Measurements from ENCODE around the gene IFITM10.

IFITM10 gene

GRCh38 chr11:1763796-1764661 lies 13.6 kb upstream of the IFITM10 start, which contains the start of gene CTSD:
CTSD (minus strand) TSS chr11:1763927; CDS start chr11:1763859, 68 bp downstream.
- DNase-seq (ENCODE audit: extremely low read depth in 1 of 2, low read depth in 1 of 2) = peak; percentile 44 to 86

DNA sequence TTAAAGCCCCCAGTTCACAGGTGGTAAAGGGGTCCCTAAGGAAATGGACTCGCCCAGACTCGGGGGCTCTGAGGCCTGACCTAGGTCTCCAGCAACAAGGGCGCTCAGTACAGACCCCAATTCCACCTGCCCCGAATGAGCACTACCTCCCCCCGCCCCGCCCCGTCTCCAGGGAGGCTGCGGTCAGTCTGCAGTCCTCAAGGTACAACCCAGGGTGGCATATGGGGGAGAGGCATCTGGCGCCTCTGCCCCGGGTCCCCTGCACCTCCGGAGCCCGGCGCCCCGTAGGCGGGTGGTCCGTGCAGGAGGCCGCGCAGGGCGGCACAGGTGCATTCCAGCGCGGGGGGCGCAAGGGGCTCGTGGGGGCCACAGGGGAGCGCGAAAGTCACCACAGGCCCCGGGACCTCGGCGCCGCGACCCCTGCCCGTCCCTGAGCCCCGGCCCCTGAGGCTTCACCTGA lies 13.0 kb upstream of the IFITM10 start:
- DNase-seq (ENCODE audit: extremely low read depth in 1 of 2, low read depth in 1 of 2) = no peak

- no peak for DNase-seq (ENCODE audit: extremely low read depth in 1 of 2, low read depth in 1 of 2)
Measured at GRCh38 chr11:1762537-1763302, 12.3 kb upstream of the IFITM10 start.

GRCh38 chr11:1761857-1762536 lies 11.6 kb upstream of the IFITM10 start:
- no peak for DNase-seq (ENCODE audit: extremely low read depth in 1 of 2, low read depth in 1 of 2)

DNA sequence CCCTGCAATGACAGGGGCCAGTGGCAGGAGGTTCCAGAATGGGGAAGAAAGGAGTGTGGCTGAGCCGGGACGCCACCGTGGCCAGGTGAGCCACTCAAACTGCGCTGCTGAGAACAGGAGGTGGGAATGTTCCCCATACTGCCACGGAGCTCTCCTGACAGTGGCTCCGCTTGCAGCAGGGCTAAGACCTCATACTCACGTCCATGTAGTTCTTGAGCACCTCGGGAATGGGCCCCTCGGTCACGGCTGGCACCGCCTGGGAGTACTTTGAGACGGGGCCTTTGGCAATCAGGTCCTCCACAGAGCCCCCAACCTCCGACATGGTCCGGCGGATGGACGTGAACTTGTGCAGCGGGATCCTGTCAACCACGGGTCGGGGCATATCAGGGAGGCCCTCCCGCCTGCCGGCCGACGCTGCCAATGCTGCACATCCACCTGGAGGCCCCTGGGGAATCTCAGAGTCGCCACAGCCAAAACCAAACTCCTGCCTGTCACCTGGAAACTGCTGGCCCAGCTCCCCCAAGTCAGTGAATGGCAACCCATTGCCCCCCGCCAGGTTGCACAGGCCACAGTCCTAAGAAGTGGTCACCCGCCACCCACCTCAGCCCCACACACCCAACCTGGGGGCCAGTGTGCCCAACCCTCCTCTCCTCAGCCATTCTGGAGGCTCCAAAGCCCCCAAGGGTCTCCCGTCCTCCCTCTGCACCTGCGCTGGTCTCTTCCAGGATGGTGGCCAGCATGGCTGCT lies 10.9 kb upstream of the IFITM10 start:
- no peak for DNase-seq (ENCODE audit: extremely low read depth in 1 of 2, low read depth in 1 of 2)

DNA sequence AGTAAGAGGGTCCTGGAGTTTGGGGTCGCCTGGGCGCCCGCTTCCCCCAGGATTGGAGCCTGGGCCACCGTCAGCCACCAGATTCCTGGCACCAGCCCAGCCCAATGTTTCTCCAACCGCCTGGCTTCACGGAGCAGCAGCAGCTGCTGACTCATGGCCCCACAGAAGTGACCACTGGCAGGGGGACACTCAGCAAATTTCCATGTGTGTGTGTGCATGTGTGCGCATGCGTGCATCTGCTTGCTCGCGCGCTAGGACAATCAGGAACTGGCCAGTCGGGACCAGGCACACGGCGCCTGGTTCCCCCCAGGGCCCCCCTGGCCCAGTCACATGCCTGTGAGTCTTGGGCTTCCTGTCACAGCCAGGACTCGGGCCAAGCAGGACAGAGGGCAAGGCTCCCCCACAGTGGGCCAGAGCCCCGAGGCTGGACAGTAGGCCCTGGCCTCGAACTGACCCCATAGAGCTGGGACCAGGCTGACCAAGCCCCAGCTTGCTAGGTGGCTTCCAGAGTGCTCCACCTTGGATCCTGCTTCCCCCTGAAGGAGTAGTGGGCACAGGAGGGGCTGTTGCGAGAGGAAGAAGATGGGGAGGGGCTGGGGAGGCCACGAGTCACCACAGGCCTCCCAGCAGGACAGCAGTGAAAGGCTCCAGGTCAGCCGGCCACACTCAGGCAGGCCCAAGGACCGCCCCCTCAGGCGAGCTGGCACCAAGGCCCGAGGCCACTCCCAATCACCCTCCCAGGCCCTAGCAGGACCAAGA lies 10.1 kb upstream of the IFITM10 start:
- no peak for DNase-seq (ENCODE audit: extremely low read depth in 1 of 2, low read depth in 1 of 2)

DNA sequence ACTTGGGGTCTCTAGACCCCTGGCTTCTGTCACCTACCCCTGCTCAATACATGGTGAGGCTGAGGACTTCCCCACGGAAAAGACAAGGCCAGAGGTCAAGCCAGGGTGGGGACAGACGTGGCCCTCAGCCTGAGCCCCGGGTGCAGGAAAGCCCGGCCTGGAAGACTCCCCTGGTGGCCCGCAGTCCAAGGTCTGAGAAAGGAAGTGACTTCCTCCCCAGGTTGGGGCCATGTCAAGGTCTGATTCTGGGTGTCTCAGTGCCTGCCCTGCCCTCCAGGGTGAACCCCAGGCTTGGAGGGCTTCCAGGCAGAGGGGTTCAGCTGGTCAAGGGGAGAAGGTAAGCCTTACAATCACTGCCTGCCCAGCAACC lies 9.4 kb upstream of the IFITM10 start:
- DNase-seq (ENCODE audit: extremely low read depth in 1 of 2, low read depth in 1 of 2) = no peak

DNA sequence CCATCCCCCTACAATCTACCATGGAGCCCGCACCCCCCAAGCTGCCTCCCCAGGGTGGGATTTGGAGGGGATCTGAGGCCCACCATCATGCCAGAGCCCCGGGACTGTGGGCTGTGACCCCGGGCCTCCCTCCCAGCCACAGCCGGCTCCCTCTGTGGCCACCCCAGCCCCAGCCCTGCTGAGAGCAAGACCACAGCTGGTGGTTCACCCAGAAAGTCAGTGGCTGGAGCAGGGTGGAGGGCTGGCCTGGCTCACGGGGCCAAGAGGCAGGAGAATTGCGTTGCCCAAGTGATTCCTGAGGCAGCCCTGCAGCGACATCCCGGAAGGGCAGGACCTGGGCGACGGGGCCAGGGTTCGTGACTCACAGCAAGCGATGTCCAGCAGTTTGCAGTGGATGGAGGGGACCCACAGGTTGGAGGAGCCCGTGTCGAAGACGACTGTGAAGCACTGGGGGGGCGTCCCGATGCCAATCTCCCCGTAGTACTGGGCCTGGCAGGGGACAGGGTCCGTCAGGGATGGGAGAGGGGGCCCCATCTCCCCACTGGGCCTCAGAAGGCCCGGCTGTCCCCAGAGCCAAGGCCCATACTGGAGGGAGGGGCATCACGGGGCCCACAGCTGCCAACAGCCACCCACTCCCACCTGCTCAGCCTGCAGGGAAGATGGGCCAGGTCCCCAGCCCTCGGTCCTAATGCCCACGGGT lies 8.9 kb upstream of the IFITM10 start:
- no peak for DNase-seq (ENCODE audit: extremely low read depth in 1 of 2, low read depth in 1 of 2)

DNA sequence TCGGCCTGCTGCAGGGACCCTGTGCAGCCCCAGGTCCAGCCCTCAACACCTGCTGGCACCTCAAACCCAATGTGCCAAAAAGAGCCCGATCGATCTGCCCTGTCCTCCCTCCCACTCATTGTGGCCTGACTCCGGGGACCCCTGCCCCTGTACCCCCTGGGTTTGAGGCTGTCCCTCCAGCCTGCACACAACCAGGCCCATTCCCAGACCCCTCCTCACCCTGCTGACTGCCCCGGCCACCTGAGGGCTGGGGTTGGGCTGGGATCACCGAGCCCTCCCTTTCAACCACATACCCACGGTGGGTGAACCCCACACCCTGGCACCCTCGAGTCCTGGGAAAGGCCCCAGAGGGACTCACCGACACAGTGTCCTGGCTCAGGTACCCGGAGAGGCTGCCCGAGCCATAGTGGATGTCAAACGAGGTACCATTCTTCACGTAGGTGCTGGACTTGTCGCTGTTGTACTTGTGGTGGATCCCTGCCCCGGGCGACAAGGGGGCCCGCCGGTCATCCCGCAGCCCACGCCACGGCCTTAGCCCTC lies 8.3 kb upstream of the IFITM10 start:
- no peak for DNase-seq (ENCODE audit: extremely low read depth in 1 of 2, low read depth in 1 of 2)

- DNase-seq (ENCODE audit: extremely low read depth in 1 of 2, low read depth in 1 of 2) = peak in 1 of 2 donors; percentile 28
Measured at GRCh38 chr11:1757861-1758610, 7.6 kb upstream of the IFITM10 start.

GRCh38 chr11:1756791-1757771 lies 6.7 kb upstream of the IFITM10 start:
- no peak for DNase-seq (ENCODE audit: extremely low read depth in 1 of 2, low read depth in 1 of 2)

- no peak for DNase-seq (ENCODE audit: extremely low read depth in 1 of 2, low read depth in 1 of 2)
Measured at GRCh38 chr11:1755692-1756561, 5.5 kb upstream of the IFITM10 start.

- DNase-seq (ENCODE audit: extremely low read depth in 1 of 2, low read depth in 1 of 2) = no peak
Measured at GRCh38 chr11:1755344-1755691, 4.9 kb upstream of the IFITM10 start.

- DNase-seq (ENCODE audit: extremely low read depth in 1 of 2, low read depth in 1 of 2) = no peak
Measured at GRCh38 chr11:1754376-1755150, 4.2 kb upstream of the IFITM10 start.

DNA sequence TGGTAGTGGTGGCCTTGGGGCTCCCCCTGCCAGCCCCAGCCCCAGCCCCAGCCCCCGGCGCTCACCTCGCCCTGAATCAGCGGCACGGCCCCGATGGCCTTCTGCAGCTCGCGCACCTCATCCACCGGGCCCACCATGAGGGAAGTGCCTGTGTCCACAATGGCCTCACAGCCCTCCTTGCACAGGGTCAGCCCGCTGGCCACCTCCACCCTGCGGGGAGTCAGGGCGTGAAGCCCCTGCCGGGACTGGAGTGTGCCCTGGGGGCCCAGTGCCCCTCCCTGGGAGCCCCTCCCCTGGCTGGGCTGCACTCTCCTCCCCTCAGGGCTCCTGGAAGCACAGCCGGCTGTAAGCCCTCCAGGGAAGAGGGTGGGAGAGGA lies 3.5 kb upstream of the IFITM10 start:
- no peak for DNase-seq (ENCODE audit: extremely low read depth in 1 of 2, low read depth in 1 of 2)
